MCF 10A (cell line): ENCODE data around the gene MPV17L. TPM values are rescaled to one million over a fixed set of nuclear protein-coding genes. Genes with fewer than 3 reads are reported as not detected.
"Not testable (repeated sequence)": the region's sequence is repeated elsewhere in the genome, so short reads cannot be mapped to it uniquely, and the experiment has no call there.

Experiments
- BruUV-seq: library from RNA; stranded (reverse); fragments of 400-500 nt; replicated peaks from 2 replicates; lab custom pipeline; 2021; lab: Mats Ljungman, UMichigan
- CTCF ChIA-PET: fragments of 300-600 bp; sonication (Branson Sonifier 250); formaldehyde crosslinking; extraction: SDS; loops from one replicate; lab custom pipeline; 2021; ENCODE audit warnings: antibody characterized with exemption, inconsistent platforms; lab: Yijun Ruan, JAX
- POLR2A ChIA-PET: fragments of 300-600, 350-650 bp; sonication (Branson Sonifier 250); formaldehyde crosslinking; extraction: SDS; loops from one replicate; lab custom pipeline; 2020; ENCODE audit warnings: antibody characterized with exemption, inconsistent platforms; lab: Yijun Ruan, JAX
- DNase-seq: peaks from one replicate; pipeline ENCODE4 v3.0.0-alpha.2; 2018; ENCODE audit not compliant: unreplicated experiment
- H3K27ac Mint-ChIP-seq: one replicate; pipeline ENCODE4 v1.8.0; 2022; ENCODE audit warnings: mild to moderate bottlenecking, low read depth, mixed read lengths; ENCODE audit not compliant: unreplicated experiment
- H3K27me3 Mint-ChIP-seq: one replicate; pipeline ENCODE4 v1.8.0; 2022; ENCODE audit warnings: mixed read lengths; ENCODE audit not compliant: insufficient read depth, unreplicated experiment
- H3K36me3 Mint-ChIP-seq: one replicate; pipeline ENCODE4 v1.8.0; 2022; ENCODE audit warnings: mild to moderate bottlenecking, moderate library complexity, mixed read lengths; ENCODE audit not compliant: insufficient read depth, unreplicated experiment
- H3K4me1 Mint-ChIP-seq: one replicate; pipeline ENCODE4 v1.8.0; 2022; ENCODE audit warnings: mixed read lengths; ENCODE audit not compliant: insufficient read depth, unreplicated experiment
- H3K4me3 Mint-ChIP-seq: one replicate; pipeline ENCODE4 v1.8.0; 2022; ENCODE audit warnings: mild to moderate bottlenecking, moderate library complexity, mixed read lengths; ENCODE audit not compliant: unreplicated experiment
- H3K9me3 Mint-ChIP-seq: one replicate; pipeline ENCODE4 v1.8.0; 2022; ENCODE audit warnings: mixed read lengths; ENCODE audit not compliant: unreplicated experiment
- CTCF ChIP-seq: fragments of 200-600 bp; IDR thresholded peaks from one replicate; pipeline ENCODE4 v1.8.0; 2022; ENCODE audit warnings: antibody characterized with exemption, mild to moderate bottlenecking; ENCODE audit not compliant: unreplicated experiment
- intact Hi-C: fragments of 100-400 bp; cut with micrococcal nuclease; formaldehyde crosslinking; loops from 2 replicates; pipeline ENCODE4 v1.14.1; 2022
- total RNA-seq: library from RNA; stranded (reverse); gene quantifications from 2 replicates; pipeline ENCODE4 v1.2.3, GENCODE V29; 2022

MPV17L gene
- total RNA-seq, 1 experiment from 2014 or later: not detected

- BruUV-seq, CTCF ChIA-PET, intact Hi-C loops, DNase-seq, POLR2A ChIA-PET, H3K27me3 Mint-ChIP-seq, H3K4me1 Mint-ChIP-seq, H3K36me3 Mint-ChIP-seq, H3K9me3 Mint-ChIP-seq, H3K4me3 Mint-ChIP-seq, H3K27ac Mint-ChIP-seq: not testable (repeated sequence)
Measured at GRCh38 chr16:15388060-15388459, 7.5 kb upstream of the MPV17L start.

- intact Hi-C loops, H3K36me3 Mint-ChIP-seq, H3K4me3 Mint-ChIP-seq, DNase-seq, CTCF ChIA-PET, POLR2A ChIA-PET, BruUV-seq, H3K27ac Mint-ChIP-seq, H3K27me3 Mint-ChIP-seq, H3K9me3 Mint-ChIP-seq, H3K4me1 Mint-ChIP-seq: not testable (repeated sequence)
Measured at GRCh38 chr16:15389916-15390315, 5.6 kb upstream of the MPV17L start.

GRCh38 chr16:15393025-15393424 lies 2.5 kb upstream of the MPV17L start:
- H3K4me1 Mint-ChIP-seq, H3K27me3 Mint-ChIP-seq, H3K36me3 Mint-ChIP-seq, H3K4me3 Mint-ChIP-seq, H3K27ac Mint-ChIP-seq, CTCF ChIA-PET, H3K9me3 Mint-ChIP-seq, BruUV-seq, DNase-seq, intact Hi-C loops: not testable (repeated sequence)
- POLR2A ChIA-PET: interaction anchor here (0.7 kb wide), 1 partner anchor 1082 kb away, joined by 3 read pairs; no protein-coding TSS in a partner anchor

GRCh38 chr16:15396509-15396829 lies 915 bp downstream of the MPV17L start:
- H3K27me3 Mint-ChIP-seq, intact Hi-C loops, H3K4me3 Mint-ChIP-seq, H3K27ac Mint-ChIP-seq, CTCF ChIA-PET, POLR2A ChIA-PET, H3K9me3 Mint-ChIP-seq, BruUV-seq, DNase-seq, H3K36me3 Mint-ChIP-seq, H3K4me1 Mint-ChIP-seq: not testable (repeated sequence)

- no peaks in the 10 kb centered on the region for H3K27me3 Mint-ChIP-seq
- no peak for TF ChIP-seq CTCF
- POLR2A ChIA-PET: no interaction called here
- no peak overlapping the region for H3K4me3 Mint-ChIP-seq
- intact Hi-C loops: no loop called here
- no peak for DNase-seq
- H3K27ac Mint-ChIP-seq: no peak overlapping the region
- CTCF ChIA-PET: interaction anchor here (0.6 kb wide), 1 partner anchor 1593 kb away, joined by 3 read pairs; no protein-coding TSS in a partner anchor
- BruUV-seq: no TSS peak
- H3K4me1 Mint-ChIP-seq: no peaks in the 10 kb centered on the region
- H3K36me3 Mint-ChIP-seq: no peaks in the 10 kb centered on the region
- no peaks in the 10 kb centered on the region for H3K9me3 Mint-ChIP-seq
Measured at GRCh38 chr16:15396948-15397594, 1.5 kb downstream of the MPV17L start.

GRCh38 chr16:15398618-15399316 lies 3.2 kb downstream of the MPV17L start:
- peaks cover 6% of the 10 kb centered on the region for H3K4me1 Mint-ChIP-seq
- intact Hi-C loops: no loop called here
- no peak overlapping the region for H3K27ac Mint-ChIP-seq
- ChIA-PET CTCF (no interaction called here), POLR2A (interaction anchor here (0.6 kb wide), 1 partner anchor 285 kb away, joined by 3 read pairs; no protein-coding TSS in a partner anchor)
- TF ChIP-seq CTCF: no peak
- no peak for DNase-seq
- H3K27me3 Mint-ChIP-seq: no peaks in the 10 kb centered on the region
- no TSS peak for BruUV-seq
- H3K4me3 Mint-ChIP-seq: no peak overlapping the region
- H3K9me3 Mint-ChIP-seq: no peaks in the 10 kb centered on the region
- H3K36me3 Mint-ChIP-seq: no peaks in the 10 kb centered on the region
